ENCODE measurements around the gene PTGES.

Gene PTGES

GRCh38 chr9:129781131-129781530 is 28.3 kb upstream of the PTGES start:
- TF ChIP-seq FOXM1 (IDR thresholded peaks at IDR 0.05; ENCODE audit: borderline replicate concordance, low read depth) (no peak), NFIC (IDR thresholded peaks at IDR 0.05) (no peak), TAF1 (IDR thresholded peaks at IDR 0.05; ENCODE audit: low read depth) (no peak), REST (IDR thresholded peaks at IDR 0.05; ENCODE audit: low read depth) (no peak), YY1 (IDR thresholded peaks at IDR 0.05; ENCODE audit: low read depth) (no peak), TCF12 (IDR thresholded peaks at IDR 0.05; ENCODE audit: low read depth) (no peak), RAD21 (IDR thresholded peaks at IDR 0.05; ENCODE audit: low read depth) (no peak), CREB1 (IDR thresholded peaks at IDR 0.05; ENCODE audit: low read depth) (no peak), ZBTB7A (IDR thresholded peaks at IDR 0.05; ENCODE audit: low read depth) (no peak), EGR1 (IDR thresholded peaks at IDR 0.05) (no peak), MAX (IDR thresholded peaks at IDR 0.05) (no peak), EP300 (IDR thresholded peaks at IDR 0.05; ENCODE audit: borderline replicate concordance) (no peak), USF1 (IDR thresholded peaks at IDR 0.05) (no peak), TEAD4 (IDR thresholded peaks at IDR 0.05) (no peak), CEBPB (IDR thresholded peaks at IDR 0.05) (no peak)

- TF ChIP-seq TCF12 (IDR thresholded peaks at IDR 0.05; ENCODE audit: low read depth) (no peak), MAX (IDR thresholded peaks at IDR 0.05) (no peak), EP300 (IDR thresholded peaks at IDR 0.05; ENCODE audit: borderline replicate concordance) (no peak), YY1 (IDR thresholded peaks at IDR 0.05; ENCODE audit: low read depth) (no peak), NFIC (IDR thresholded peaks at IDR 0.05) (no peak), RAD21 (IDR thresholded peaks at IDR 0.05; ENCODE audit: low read depth) (no peak), ZBTB7A (IDR thresholded peaks at IDR 0.05; ENCODE audit: low read depth) (no peak), CREB1 (IDR thresholded peaks at IDR 0.05; ENCODE audit: low read depth) (no peak), FOXM1 (IDR thresholded peaks at IDR 0.05; ENCODE audit: borderline replicate concordance, low read depth) (no peak), USF1 (IDR thresholded peaks at IDR 0.05) (no peak), TEAD4 (IDR thresholded peaks at IDR 0.05) (no peak), REST (IDR thresholded peaks at IDR 0.05; ENCODE audit: low read depth) (no peak), EGR1 (IDR thresholded peaks at IDR 0.05) (no peak), TAF1 (IDR thresholded peaks at IDR 0.05; ENCODE audit: low read depth) (no peak), CEBPB (IDR thresholded peaks at IDR 0.05) (no peak)
Observed at GRCh38 chr9:129779560-129780190, 26.8 kb upstream of the PTGES start.

GRCh38 chr9:129778469-129778868 is 25.6 kb upstream of the PTGES start:
- TF ChIP-seq CEBPB (IDR thresholded peaks at IDR 0.05) (no peak), RAD21 (IDR thresholded peaks at IDR 0.05; ENCODE audit: low read depth) (no peak)

- no peak for TF ChIP-seq TEAD4 (IDR thresholded peaks at IDR 0.05)
- no peak for TF ChIP-seq CEBPB (IDR thresholded peaks at IDR 0.05)
- TF ChIP-seq FOXM1 (IDR thresholded peaks at IDR 0.05; ENCODE audit: borderline replicate concordance, low read depth): no peak
- no peak for TF ChIP-seq EP300 (IDR thresholded peaks at IDR 0.05; ENCODE audit: borderline replicate concordance)
- TF ChIP-seq EGR1 (IDR thresholded peaks at IDR 0.05): no peak
Observed at GRCh38 chr9:129777769-129778130, 24.9 kb upstream of the PTGES start.

GRCh38 chr9:129776938-129777768 is 24.3 kb upstream of the PTGES start:
- peak; percentile 45; the same call in 1 of the 2 replicates for TF ChIP-seq CREB1 (IDR thresholded peaks at IDR 0.05; ENCODE audit: low read depth)
- TF ChIP-seq USF1 (IDR thresholded peaks at IDR 0.05): no peak
- TF ChIP-seq REST (IDR thresholded peaks at IDR 0.05; ENCODE audit: low read depth): no peak
- TF ChIP-seq CEBPB (IDR thresholded peaks at IDR 0.05): no peak

Measured in Ishikawa (cell line).